Stimulated activated CD4-positive, alpha-beta T cell treated with anti-CD3 and anti-CD28 coated beads, TNF-alpha, amount 100 ng/mL, for 4 hours (primary cell): Measurements from ENCODE around the gene TANGO6.

Experiments
- DNase-seq, 3 experiments: peaks; one replicate each; pipeline ENCODE4 v3.0.0-alpha.2; 2020; ENCODE audit warnings: low read depth in 3 of 3

The TANGO6 gene

DNA sequence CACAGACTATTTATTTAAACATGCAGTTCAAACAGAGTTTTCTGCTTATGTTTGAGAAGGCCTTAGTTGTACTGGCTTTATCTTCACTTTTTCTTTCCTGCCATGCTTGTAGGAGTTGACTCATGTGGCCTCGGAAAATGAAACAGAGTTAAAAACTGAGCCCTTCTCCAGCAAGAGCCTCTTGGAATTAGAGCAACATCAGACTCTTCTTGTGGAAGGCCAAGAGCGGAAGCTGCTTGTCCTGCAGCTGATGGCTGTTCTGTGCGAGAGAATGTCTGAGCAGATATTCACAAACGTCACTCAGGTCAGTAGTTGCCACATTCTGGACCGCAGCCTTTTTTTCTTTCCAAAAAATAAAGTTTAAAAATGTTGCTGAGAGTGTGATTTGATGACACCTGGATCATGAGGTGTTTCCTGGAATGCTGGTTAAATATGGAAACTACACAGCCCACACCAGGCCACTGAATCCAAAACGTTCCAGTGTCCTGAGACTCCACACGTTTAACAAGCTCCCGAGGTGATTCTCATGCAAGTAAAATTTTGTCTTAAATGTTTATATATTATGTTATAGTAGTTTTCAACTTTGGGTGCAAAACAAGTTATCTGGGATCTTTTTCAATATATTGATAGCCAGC is 65.9 kb downstream of the TANGO6 start:
- no peak for DNase-seq

DNA sequence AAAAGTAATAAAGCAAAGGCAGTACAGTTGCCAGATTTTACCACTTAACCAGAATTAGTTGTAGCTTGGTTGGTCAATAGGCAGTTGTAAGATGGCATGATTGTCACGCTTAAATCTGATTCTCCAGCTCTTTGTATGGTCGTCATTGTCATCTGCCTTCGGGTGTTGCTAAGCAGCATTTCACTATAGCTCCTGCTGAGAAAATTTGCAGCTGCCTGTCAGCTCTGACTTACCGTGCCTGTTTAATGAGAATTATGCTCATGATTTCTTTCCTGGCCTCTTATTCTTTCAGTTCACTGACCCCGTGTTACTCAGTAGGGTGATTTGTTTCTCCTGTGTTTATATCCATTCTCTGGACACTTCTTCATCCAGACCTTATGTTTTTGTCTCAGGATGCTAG is 66.7 kb downstream of the TANGO6 start:
- no peak for DNase-seq

DNA sequence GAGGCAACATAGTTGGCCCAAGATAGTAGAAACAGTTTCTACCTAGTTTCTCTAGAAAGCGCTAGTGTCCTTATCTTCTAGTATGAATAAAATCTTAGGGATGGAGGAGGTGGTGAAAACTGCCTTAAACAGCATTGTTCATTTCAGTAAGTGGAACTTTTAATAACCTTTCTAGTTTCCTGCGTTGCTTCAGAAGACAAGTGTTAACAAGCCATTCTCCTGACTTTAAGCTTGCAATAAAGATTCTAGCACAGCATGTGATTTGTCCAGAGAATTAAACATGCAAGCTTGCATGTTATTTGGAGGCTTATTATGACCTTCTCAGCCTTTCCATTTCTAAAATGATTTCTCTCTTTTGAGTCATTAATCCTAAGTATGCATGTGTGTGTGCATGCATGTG is 72.3 kb downstream of the TANGO6 start:
- no peak for DNase-seq

DNA sequence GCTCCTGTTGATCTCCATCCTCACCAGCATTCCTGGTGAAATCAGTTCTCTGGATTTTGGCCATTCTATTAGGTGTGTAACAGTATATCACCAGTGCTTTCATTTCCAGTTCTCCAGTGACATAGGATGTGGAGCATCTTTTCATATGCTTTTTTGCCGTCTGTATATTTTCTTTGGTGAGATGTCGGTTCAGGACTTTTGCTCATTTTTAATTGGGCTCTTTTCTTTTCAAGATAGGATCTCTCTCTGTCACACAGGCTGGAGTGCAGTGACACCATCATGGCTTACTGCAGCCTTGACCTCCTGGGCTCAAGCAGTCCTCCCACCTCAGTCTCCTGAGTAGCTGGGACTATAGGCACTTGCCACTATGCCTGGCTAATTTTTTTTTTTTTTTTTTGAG is 74.2 kb downstream of the TANGO6 start:
- DNase-seq = no peak

DNA sequence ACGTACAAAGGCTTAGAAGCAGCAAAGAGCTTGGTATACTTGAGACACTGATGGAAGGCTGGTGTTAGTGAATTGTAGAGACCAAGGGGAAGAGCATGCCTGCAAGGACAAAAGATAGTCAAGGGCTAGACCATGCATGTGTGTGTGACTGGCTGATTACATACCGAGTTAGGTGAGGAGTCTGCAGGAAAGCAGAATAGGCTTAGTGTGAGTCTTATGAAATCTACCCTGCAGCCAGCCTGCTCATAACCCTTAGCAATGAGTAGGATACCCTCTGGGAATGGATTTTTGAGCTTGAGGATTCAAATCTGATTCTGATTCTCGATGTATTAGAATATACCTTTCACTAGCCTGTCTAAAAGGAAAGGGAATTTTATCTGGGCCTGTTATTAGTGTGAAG is 77.0 kb downstream of the TANGO6 start:
- no peak for DNase-seq

DNA sequence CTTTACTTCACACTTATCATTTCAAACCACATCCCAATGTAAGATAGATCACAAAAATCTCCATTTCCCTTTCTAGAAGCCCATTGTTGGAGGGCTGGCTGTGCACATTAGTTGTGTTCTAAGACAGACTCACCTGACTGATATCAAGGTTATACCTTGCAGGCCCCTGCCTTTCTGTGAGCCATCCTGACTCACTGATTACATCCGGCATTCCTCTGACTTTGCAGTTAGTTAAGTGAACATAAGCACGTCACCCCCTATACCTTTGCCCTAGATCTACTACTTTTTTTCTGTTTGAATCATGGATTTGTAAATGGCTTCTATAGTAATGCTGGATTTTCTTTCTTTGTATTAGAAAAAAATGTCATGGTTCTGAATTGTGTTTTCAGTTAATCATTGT is 78.3 kb downstream of the TANGO6 start:
- no peak for DNase-seq

DNA sequence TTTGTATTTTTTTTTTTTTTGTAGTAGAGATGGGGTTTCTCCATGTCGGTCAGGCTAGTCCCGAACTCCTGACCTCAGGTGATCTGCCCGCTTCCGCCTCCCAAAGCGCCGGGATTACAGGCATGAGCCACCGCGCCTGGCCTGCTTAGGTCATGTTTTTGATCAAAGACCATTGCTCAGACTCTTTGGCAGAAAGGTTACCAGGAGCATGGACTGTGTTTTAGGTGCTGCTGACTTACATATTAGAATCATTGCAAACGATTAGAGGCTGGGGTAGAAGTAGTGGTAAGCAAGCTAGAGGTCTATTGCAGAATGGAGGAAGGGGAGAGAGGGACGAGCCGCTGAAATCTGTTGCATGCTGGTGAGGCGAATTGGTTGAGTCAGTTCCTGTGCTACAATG is 79.8 kb downstream of the TANGO6 start:
- no peak for DNase-seq

DNA sequence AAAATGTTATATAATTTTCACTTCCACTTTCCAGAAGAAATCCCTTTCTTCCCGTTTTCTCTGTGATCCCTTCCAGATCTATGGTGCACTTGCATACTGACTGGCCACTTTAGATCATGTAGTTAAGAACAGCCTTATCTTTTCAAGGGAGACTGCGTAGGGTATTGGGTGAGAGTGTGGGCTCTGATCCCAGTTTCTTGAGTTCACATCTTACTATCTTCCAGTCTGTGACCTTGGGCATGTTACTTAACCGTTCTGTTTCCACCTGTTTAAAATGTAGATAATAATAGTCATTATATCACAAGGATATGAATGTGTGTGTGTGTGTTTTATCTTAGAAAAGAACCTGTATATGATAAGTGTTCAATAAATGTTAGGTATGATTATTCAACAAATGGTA is 83.7 kb downstream of the TANGO6 start:
- DNase-seq = no peak

DNA sequence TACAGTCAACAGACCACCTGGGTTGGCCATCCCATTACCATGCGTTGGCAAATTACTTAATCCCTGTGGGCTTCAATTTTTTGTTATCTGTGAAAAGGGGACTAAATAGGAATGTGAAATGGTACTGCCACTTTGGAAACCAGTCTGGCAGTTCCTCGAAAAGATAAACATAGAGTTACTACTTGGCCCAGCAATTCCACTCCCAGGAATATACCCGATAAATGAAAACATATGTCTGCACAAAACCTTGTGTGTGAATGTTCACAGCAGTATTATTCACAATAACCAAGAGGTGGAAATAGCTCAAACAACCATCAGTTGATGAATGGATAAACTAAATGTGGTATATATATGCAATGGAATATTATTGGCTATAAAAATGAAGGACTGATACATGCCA is 87.9 kb downstream of the TANGO6 start:
- DNase-seq = no peak

DNA sequence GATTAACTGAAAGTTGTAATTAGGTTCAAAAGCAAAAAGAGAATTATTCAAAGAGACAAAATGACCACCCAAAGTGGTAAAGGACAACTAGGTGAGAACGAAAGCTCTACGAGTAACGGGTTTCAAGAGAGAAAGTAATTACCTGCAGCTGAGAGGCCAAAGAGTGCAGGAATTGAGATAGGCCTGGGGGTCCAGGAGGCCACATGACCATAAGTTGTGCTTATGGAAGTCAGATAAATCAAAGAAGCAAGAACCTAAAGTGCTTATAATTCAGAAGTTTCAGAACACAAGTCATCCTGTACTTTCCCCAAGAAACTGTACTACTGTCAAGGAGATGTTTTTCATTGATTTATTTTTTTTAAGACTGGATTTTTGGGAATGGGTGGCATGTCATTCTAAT is 91.1 kb downstream of the TANGO6 start:
- no peak for DNase-seq

DNA sequence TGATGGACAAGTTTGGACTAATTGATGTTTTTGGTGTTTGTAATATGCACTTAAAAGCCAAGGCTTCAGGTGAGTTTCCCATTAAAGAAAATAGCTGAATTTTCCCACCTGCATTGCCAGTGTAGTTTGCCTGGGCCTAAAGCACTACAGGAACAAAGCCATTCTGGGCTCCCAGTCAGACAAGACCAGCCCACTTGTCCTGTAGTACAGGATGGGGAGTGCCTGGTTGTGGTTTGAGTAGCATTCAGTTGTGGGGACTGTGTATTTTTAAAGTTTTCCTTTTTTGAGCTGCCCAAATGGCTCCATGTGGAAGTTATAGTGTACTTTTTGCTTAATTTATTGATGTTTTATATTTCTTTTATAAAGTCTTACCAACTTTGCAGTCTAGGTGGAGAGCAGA is 91.7 kb downstream of the TANGO6 start:
- DNase-seq = no peak

DNA sequence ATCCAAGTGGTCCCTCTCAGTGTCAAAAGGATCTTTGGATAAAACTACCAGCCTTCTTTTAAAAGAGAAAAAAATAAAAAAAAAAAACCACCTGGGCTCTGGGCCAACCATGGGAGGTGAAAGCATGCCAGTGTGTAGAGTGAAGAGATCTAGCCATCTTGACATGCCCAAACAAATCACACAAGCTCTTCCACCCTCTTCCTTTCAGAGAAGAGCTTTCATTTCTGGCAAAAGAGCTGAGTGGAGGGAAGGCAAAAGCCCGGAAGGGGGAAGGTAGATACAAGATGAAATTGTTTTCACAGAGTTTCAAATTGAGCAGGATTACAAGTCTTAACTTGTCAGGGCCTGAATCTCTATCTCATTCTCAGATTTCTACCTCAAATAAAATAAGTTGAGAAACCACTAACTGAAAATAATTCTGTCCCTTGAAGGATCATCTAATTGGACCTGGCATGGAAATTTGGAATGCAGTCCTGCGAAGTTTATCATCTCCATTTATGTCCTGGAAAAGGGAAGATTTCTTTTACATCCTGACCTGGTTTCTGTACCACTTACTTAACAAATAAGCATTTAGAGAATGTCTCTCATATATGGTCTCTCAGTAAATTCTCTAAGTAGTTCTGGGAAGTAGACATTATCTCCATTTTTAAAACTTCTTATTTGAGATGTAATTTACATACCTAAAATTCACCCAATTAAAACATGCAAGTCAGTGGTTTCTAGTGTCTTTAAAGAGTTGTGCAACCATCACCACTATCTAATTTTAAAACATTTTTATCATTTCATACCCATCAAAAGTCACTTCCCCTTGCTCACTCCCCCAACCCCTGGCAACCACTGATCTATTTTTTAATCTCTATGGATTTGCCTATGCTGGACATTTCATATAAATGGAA is 93.7 kb downstream of the TANGO6 start:
- DNase-seq = no peak

DNA sequence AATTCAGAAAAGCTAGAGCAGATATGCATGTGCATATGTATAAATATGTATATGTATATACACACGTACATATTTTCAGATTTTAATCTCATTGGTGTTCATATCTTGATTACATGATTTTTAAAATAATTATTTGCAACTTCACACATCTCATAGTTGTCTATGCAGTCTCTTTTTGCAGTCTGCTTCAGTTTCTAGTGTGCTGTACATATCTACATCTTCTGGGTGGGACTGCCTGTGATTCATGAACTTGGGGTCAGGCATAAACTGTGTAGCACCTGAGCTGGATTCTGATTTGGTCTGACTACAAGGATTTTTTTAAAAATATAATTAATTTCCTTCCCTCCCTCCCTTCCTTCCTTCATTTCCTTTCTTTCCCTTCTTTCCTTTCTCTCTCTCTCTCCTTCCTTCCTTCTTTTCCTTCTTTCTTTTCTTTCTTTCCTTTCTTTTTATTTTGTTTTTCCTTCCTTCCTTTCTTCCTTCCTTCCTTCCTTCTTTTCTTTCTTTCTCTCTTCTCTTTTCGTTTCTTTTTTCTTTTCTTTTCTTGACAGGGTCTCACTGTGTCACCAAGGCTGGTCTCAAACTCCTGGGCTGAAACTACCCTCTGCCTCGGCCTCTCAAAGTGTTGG is 96.5 kb downstream of the TANGO6 start:
- no peak for DNase-seq

DNA sequence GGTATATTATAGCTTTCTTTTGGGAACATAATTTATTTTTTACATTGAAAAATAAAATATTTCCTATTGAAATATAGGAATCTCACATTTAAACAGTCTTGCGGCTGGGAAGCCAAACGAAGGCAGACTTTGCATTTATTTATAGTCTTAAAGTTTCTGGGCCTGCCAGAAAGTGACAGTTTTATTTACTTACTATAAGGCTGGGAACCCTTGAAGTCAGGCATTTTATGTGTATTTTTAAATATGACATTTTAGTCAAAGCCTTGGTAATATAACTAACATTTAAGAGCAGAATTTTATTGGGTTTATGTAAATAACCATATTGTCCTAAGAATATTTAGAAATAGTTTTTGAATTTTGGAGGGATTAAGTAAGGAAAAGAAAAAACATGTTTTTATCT is 97.5 kb downstream of the TANGO6 start:
- DNase-seq = no peak

DNA sequence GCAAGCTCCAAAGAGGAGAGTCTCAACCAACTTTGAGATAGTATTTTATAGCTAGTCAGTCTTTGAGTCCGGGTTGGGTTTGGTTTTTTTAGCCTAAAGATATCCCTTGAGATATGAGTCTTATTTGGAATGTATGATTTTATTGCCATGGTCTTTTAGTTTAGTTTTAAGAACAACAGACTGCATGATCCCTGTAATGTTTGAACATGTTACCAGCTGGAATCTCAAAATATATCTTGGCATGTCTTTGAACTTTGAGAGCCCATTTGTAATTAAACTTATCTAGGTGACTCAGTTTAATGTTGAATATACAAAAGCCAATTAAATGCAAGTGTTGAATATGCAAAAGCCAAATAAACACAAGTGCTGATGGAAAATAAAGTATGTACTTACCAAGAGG is 100.6 kb downstream of the TANGO6 start:
- DNase-seq = no peak

DNA sequence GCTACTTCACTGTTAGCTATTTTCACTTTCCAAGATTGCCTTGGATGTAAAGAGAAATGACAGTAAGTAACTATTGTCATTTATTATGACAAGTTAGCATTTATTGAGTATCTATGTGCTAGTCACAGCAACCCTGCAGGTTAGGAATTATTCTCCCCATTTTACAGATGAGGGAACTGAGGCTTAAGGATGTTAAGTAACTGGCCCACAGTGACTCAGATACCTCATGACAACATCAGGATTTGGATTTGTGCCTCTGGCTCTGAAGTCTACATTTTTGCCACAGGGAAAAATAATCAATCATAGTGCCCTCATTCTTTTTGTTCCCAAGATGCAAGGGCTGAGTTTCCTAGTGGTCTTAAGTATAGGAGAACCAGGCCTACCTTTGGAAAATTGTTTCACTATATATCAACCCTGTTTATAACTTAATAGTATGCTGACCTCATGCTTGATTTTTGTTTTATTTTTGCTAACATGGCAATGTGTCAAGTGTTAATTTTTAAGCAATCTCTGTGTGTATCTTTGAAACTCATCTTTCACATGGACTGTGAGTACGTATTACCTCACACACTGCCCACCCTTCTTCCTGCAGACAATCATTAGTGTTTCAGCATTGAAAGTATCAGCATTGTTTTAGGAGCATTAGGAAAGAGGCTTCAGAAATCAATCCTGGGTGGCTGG is 105.0 kb downstream of the TANGO6 start:
- no peak for DNase-seq

DNA sequence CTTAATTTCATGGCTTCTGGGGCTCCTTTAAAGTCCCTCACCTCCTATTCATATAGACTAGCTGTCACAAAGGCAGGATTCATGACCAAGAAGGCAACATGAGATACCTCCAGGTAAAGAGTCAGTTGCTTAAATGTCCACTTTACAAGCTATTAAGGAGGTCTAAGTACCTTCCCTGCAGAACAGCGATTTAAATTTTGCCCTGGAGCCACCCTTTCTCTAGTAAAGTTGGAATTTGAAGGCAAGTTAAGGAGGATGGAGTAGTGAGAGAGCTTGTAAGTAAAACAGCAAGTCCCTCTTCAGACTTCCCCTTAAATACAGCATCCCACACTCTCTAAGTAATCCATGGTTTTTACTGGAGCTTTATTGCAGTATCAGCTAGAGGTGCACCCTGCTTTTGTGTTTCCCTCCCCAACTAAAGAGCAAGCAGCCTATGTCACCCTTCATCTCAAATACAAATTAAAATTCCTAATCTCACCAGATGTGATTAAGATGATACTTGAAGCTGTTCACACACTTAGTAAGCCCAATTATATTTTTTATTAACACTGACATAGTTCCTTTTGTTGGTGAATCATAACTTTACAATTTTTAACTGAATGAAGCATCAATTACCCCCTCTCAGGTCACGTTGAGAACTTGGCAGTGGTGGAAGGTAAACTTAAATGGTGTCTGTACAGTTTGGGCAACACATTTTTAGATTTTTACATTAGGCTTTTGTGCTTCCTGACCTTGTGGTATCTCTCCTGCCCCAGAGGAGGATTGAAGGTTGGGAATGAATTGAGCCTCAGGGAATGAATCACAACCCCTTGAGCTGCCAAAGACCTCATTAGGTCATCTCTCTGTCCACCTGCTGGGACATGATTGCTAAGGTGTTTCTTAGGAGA is 108.9 kb downstream of the TANGO6 start:
- DNase-seq = no peak

DNA sequence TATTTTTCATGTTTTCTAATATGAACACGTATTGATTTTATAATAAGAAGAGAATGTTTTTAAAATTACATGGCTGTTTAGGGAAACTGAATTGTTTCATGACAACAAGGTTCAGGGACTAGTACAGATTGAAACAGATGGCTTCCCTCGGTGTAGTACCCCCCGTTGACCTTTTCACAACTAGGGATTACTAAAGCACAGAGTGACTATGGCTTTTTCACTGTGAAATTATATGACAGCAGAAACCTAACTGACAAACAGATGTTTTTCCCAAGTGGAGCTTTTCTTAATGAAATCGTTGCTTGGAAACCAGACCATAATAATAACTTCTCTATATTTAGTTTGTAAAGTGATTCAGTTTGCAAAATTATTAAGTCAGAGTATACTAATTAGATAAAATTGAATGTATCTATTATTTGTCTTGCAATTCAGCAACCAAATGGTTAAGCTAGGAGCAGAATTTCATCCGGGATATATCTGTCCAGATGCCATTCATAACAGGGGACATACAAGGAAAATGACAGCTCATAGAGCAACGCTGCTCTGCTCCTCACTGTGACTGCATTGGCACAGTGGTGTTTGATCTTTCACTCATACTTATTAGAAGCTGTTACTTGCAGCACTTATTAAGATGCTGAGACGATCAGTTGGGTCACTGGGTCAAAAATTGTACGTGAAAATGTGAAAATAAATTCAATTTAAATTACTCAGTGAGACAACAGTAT is 111.7 kb downstream of the TANGO6 start:
- DNase-seq = no peak

DNA sequence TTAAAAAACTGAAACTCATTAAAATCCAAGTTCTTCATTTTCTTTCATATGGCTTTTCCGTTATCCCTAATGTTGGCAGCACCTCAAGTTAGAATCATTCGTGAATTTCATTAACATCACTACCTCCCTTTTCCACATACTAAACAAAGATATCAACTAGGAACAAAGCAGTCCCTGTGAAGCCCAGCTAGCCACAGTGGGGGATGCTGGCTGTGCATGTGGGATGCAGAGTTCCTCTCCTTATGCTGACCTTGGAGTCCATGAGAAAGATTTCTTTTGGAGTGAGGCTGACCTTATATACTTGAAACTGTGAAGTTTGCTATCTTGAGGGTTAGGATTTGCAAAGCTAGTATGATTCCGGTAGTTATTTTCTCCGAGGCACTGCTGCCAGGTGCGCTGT is 117.6 kb downstream of the TANGO6 start:
- DNase-seq = no peak

DNA sequence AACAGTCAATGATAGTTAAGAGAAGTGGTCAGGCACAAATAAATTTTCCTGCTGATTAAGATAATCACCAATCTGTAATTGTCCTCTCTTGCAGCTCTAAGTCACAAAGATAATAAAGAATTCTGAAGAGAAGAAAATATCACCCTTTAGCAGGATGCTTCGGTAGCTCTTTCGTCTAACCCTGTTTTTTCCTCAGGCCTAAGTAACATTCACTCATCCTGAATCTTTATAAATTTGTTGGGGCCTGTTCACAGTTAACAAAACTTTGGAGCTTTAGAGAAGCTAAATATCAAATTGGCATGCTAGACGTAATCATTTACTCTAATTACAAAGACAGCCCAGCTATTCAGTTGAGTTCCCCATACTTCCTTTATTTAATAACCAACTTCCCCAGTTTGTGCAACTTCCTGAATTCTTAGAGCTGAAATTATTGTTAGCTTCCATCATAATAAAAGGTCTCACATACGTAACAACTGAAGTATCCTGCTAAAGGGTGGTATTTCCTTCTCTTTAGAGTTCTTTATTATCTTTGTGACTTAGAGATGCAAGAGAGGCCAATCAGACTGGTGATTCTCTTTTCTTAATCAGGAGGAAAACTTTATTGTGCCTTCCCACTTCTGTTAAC is 118.6 kb downstream of the TANGO6 start:
- no peak for DNase-seq
